A673 (cell line): Measurements from ENCODE around the gene SCCPDH. TPM values are rescaled to one million over a fixed set of nuclear protein-coding genes. Genes with fewer than 3 reads are reported as not detected.
A peak's percentile ranks its signal among the peaks of the same experiment; 100 is the strongest.
"Not testable (repeated sequence)": the region's sequence is repeated elsewhere in the genome, so short reads cannot be mapped to it uniquely, and the experiment has no call there.

ENCODE experiments used
- BruUV-seq: library from RNA; stranded (reverse); fragments of 400-500 nt; replicated peaks from 2 replicates; lab custom pipeline; 2021; lab: Mats Ljungman, UMichigan
- CTCF ChIA-PET: fragments of 300-600 bp; sonication (Branson Sonifier 250); formaldehyde crosslinking; loops from one replicate; lab custom pipeline; 2022; ENCODE audit warnings: antibody characterized with exemption; lab: Charles Lee
- POLR2A ChIA-PET: fragments of 300-600 bp; sonication (Branson Sonifier 250); formaldehyde crosslinking; loops from one replicate; lab custom pipeline; 2022; ENCODE audit warnings: antibody characterized with exemption; ENCODE audit not compliant: low non-redundant PET; lab: Charles Lee
- DNase-seq: peaks from one replicate; pipeline ENCODE4 v3.0.0-alpha.2; 2015; ENCODE audit warnings: low spot score
- H3K27ac ChIP-seq: fragments of 200-600 bp; sonication (generic); 2 replicates; pipeline ENCODE4 v1.5.1; 2016; ENCODE audit warnings: mixed run types, low read depth, mild to moderate bottlenecking, mixed read lengths, antibody characterized with exemption, low read length; ENCODE audit not compliant: poor library complexity, severe bottlenecking
- H3K27me3 ChIP-seq: fragments of 200-600 bp; sonication (generic); replicated peaks from 2 replicates; pipeline ENCODE4 v1.6.1; 2017; ENCODE audit warnings: mixed run types, low read depth, mild to moderate bottlenecking, mixed read lengths, antibody characterized with exemption, low read length; ENCODE audit not compliant: insufficient read depth, poor library complexity
- H3K36me3 ChIP-seq: fragments of 200-600 bp; sonication (generic); 2 replicates; pipeline ENCODE4 v1.6.1; 2016; ENCODE audit warnings: mixed run types, mild to moderate bottlenecking, mixed read lengths, antibody characterized with exemption, low read length; ENCODE audit not compliant: insufficient read depth, poor library complexity, severe bottlenecking
- H3K4me1 ChIP-seq: fragments of 200-600 bp; sonication (generic); 2 replicates; pipeline ENCODE4 v1.6.1; 2017; ENCODE audit warnings: mixed run types, mild to moderate bottlenecking, mixed read lengths, antibody characterized with exemption, low read length; ENCODE audit not compliant: insufficient read depth, poor library complexity, severe bottlenecking
- H3K4me3 ChIP-seq: fragments of 200-600 bp; sonication (generic); 2 replicates; pipeline ENCODE4 v1.5.1; 2016; ENCODE audit warnings: low read depth, mixed run types, mild to moderate bottlenecking, mixed read lengths, low read length; ENCODE audit not compliant: poor library complexity, severe bottlenecking
- H3K9me3 ChIP-seq: fragments of 200-600 bp; sonication (generic); 2 replicates; pipeline ENCODE4 v1.6.1; 2016; ENCODE audit warnings: mixed run types, low read depth, mild to moderate bottlenecking, mixed read lengths, antibody characterized with exemption, low read length; ENCODE audit not compliant: poor library complexity, severe bottlenecking
- EZH2 ChIP-seq: fragments of 200-600 bp; sonication (generic); IDR thresholded peaks from 2 replicates; pipeline ENCODE4 v1.6.1; 2017; ENCODE audit warnings: borderline replicate concordance, low read depth, mild to moderate bottlenecking, mixed read lengths, antibody characterized with exemption, low read length; ENCODE audit not compliant: poor library complexity, severe bottlenecking
- intact Hi-C: fragments of 100-400 bp; cut with micrococcal nuclease; formaldehyde crosslinking; loops from one replicate; pipeline ENCODE4 v1.10.0; 2022; ENCODE audit not compliant: unreplicated experiment
- total RNA-seq: library from RNA; stranded (reverse); gene quantifications from 2 replicates; pipeline ENCODE4 v1.2.3, GENCODE V29; 2021
- TF ChIP-seq, protein P1 (sequence below): fragments of 300-800, 200-600 bp; sonication (generic); conservative IDR thresholded peaks from 2 replicates; pipeline ENCODE4 v1.5.1; 2017; ENCODE audit warnings: low read depth, mild to moderate bottlenecking, antibody characterized with exemption, low read length, moderate library complexity, mixed read lengths

SCCPDH gene
- total RNA-seq, 1 experiment from 2014 or later, result 41.7 TPM

DNA sequence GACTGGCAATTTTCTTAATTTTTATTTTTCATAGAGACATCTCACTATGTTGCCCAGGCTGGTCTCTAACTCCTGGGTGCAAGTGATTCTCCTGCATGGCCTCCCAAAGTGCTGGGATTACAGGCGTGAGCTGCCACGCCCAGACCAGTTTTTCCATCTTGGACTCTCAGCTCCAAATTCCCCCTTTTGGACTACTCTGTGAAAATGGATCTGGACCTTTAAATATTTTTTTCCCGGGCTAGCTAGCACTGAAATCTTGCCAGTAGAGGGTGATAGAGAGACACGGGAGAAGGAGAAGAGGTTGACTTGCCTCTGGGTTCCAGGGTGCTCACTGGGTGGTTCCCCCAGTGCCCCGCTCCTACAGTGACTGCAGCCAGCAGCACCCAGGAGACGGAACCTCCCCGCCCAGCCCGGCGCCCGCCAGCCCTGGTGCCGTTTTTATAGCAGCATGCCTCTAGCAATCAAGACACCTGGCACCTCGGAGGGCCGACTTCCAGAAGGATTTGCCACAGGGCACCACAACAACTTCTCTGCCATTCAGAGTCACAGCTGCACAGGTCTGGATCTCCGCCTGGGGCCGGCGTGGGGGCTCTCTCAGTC is 34.7 kb upstream of the SCCPDH start:
- H3K27me3 ChIP-seq, result no peaks in the 10 kb centered on the region
- ChIA-PET CTCF (interaction anchor here (0.8 kb wide), 1 partner anchor 9 kb away, joined by 3 read pairs; no protein-coding TSS in a partner anchor), POLR2A (interaction anchor here (0.6 kb wide), 1 partner anchor 20 kb away, joined by 4 read pairs; no protein-coding TSS in a partner anchor)
- peak; percentile 86 for DNase-seq
- intact Hi-C loops, result no loop called here
- peak overlapping the region; percentile 44 for H3K4me3 ChIP-seq
- TF ChIP-seq EZH2, result no peak
- TF ChIP-seq, protein P1, sequence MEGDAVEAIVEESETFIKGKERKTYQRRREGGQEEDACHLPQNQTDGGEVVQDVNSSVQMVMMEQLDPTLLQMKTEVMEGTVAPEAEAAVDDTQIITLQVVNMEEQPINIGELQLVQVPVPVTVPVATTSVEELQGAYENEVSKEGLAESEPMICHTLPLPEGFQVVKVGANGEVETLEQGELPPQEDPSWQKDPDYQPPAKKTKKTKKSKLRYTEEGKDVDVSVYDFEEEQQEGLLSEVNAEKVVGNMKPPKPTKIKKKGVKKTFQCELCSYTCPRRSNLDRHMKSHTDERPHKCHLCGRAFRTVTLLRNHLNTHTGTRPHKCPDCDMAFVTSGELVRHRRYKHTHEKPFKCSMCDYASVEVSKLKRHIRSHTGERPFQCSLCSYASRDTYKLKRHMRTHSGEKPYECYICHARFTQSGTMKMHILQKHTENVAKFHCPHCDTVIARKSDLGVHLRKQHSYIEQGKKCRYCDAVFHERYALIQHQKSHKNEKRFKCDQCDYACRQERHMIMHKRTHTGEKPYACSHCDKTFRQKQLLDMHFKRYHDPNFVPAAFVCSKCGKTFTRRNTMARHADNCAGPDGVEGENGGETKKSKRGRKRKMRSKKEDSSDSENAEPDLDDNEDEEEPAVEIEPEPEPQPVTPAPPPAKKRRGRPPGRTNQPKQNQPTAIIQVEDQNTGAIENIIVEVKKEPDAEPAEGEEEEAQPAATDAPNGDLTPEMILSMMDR, result peak; percentile 92
- BruUV-seq, result no TSS peak
- peak overlapping the region; percentile 37 for H3K27ac ChIP-seq
- peaks cover 10% of the 10 kb centered on the region for H3K9me3 ChIP-seq
- H3K4me1 ChIP-seq, result no peaks in the 10 kb centered on the region
- no peaks in the 10 kb centered on the region for H3K36me3 ChIP-seq

DNA sequence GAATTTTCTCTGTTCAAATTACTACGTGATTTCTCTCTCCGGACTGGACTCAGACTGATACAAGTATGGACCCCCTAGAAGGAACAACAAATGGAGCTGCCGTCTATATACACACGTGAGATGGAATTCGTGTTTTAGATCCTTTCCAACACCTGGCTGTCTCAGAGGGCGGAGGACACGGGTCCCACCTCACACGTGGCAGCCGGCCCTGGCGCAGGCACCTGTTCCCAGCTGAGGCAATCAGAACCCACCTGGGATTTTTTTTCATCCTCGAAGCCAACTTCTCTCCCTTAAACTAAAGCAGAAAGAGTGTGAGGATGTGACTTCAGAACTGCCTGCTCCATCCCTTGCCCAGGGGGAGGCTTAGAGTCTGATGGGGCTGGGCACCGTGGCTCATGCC is 34.1 kb upstream of the SCCPDH start:
- peaks cover 10% of the 10 kb centered on the region for H3K9me3 ChIP-seq
- no peaks in the 10 kb centered on the region for H3K27me3 ChIP-seq
- peak overlapping the region; percentile 44 for H3K4me3 ChIP-seq
- CTCF ChIA-PET, result no interaction called here
- no TSS peak for BruUV-seq
- no peaks in the 10 kb centered on the region for H3K4me1 ChIP-seq
- no peaks in the 10 kb centered on the region for H3K36me3 ChIP-seq
- TF ChIP-seq, protein P1, result no peak
- TF ChIP-seq EZH2, result no peak
- DNase-seq, result no peak
- H3K27ac ChIP-seq, result peak overlapping the region; percentile 37
- POLR2A ChIA-PET, result no interaction called here
- intact Hi-C loops, result no loop called here

DNA sequence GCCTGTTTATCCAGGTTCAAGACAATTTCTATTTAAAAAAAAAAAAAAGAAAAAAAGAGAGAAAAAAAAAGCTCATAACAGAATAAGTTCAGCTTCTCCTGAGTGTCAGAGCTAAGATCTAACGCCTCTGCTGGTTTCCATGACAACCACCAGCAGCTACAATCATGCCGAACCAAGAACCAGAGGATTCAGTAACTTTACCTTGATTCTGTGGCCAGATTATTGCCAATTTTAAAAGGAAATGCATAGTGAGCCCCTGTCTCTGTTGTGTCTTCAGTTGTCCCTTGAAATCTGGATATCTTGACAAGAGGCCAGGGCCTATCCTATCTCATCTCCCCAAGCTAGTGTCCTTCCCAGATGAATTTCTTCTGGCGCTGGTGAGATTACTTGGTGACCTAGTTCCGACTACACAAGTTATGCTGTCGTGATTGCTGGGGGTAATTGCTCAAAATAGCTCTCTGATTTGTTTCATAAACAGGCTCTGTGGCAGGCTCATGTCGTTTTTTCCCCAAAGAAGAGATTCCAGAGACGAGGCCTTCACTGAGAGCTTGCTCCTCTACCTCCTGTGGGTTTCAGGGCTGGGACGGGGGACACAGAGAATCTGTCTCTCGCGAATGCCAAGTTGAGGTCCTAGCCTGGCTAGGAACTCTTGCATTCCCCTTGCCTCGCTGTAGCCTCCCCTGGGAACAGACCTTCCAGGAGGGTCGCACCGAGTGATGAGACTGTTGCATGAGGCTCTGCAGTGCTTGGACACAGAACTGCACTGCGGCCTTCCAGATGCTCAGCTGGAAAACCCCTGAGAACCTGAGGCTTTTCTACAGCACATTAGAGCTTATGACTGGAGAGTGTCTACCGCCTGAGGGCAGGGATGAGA is 32.4 kb upstream of the SCCPDH start:
- Histone ChIP-seq H3K36me3 (no peaks in the 10 kb centered on the region), H3K4me3 (no peak overlapping the region), H3K27ac (no peak overlapping the region), H3K4me1 (no peaks in the 10 kb centered on the region), H3K27me3 (no peaks in the 10 kb centered on the region), H3K9me3 (peaks cover 10% of the 10 kb centered on the region)
- no TSS peak for BruUV-seq
- no peak for DNase-seq
- TF ChIP-seq, protein P1, result no peak
- TF ChIP-seq EZH2, result no peak
- ChIA-PET POLR2A (no interaction called here), CTCF (interaction anchor here (0.6 kb wide), 1 partner anchor 70 kb away, joined by 3 read pairs; no protein-coding TSS in a partner anchor)
- intact Hi-C loops, result no loop called here

DNA sequence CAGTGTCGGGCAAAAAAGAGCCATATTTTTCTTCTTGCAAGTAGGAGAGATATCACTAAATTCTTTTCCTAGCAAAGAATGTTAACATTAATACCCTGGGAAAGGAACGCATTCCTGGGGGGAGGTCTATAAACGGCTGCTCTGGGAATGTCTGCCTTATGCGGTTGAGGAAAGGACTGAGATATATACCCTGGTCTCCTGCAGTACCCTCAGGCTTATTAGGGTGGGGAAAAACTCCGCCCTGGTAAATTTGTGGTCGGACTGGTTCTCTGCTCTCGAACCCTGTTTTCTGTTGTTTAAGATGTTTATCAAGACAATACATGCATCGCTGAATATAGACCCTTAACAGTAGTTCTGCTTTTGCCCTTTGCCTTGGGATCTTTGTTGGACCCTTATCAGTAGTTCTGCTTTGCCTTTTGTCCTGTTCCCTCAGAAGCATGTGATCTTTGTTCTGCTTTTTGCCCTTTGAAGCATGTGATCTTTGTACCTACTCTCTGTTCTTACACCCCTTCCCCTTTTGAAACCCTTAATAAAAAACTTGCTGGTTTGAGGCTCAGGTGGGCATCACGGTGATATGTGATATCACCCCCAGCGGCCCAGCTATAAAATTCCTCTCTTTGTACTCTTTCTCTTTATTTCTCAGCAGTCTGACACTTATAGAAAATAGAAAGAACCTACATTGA is 29.9 kb upstream of the SCCPDH start:
- BruUV-seq, H3K27me3 ChIP-seq, H3K9me3 ChIP-seq, H3K4me1 ChIP-seq, POLR2A ChIA-PET, DNase-seq, H3K36me3 ChIP-seq, H3K27ac ChIP-seq, intact Hi-C loops, H3K4me3 ChIP-seq: not testable (repeated sequence)
- CTCF ChIA-PET, result interaction anchor here (0.6 kb wide), 1 partner anchor 15 kb away, joined by 3 read pairs; no protein-coding TSS in a partner anchor
